K562 (cell line): Measurements from ENCODE around the gene TNN. TPM values are rescaled to one million over a fixed set of nuclear protein-coding genes. Genes with fewer than 3 reads are reported as not detected.

Source experiments
- ATAC-seq: fragments of 200-7000 bp; cut with Tn5 transposase; 3 replicates; pipeline ENCODE4 v1.9.1; 2020; ENCODE audit warnings: moderate library complexity
- BruUV-seq: library from RNA; stranded (reverse); fragments of 400-500 nt; replicated peaks from 2 replicates; lab custom pipeline; 2021; lab: Mats Ljungman, UMichigan
- CTCF ChIA-PET: fragments of 300-600 bp; formaldehyde crosslinking; extraction: SDS; loops from one replicate; lab custom pipeline; 2021; ENCODE audit warnings: low intra/inter-chr PET ratio; lab: Yijun Ruan, JAX
- POLR2A ChIA-PET: fragments of 300-600, 350-650 bp; sonication (Branson Sonifier 250); formaldehyde crosslinking; extraction: SDS; loops from one replicate; lab custom pipeline; 2021; ENCODE audit warnings: antibody characterized with exemption, inconsistent platforms; lab: Yijun Ruan, JAX
- DNase-seq, 4 experiments: peaks; one replicate each; pipeline versions ENCODE4 v3.0.0 to v3.0.0-alpha.2; 2011 to 2018; ENCODE audit warnings: low spot score in 3 of 4, mixed read lengths in 3 of 4; ENCODE audit errors: extremely low read depth in 1 of 4
- FAIRE-seq: peaks from 2 replicates; lab custom pipeline; 2011; peaks lifted over from hg19 to GRCh38; lab: Jason Lieb, UNC
- H2AFZ ChIP-seq: 2 replicates; pipeline ENCODE4 v1.6.0; 2011; ENCODE audit warnings: low read depth, low read length, control low read depth, inconsistent platforms
- H3K27ac ChIP-seq: fragments of 200-600 bp; 3 replicates; pipeline ENCODE4 v1.8.0; 2011; ENCODE audit warnings: low read depth, mild to moderate bottlenecking, control low read depth, inconsistent platforms, low read length, moderate library complexity, mixed read lengths; ENCODE audit errors: extremely low read depth
- H3K27me3 ChIP-seq, 2 experiments: fragments of 300-600 bp in 1 of 2; 2 replicates in 1 of 2; 3 replicates in 1 of 2; pipeline versions ENCODE4 v1.6.0 to v1.8.0; 2011; ENCODE audit warnings: inconsistent platforms in 2 of 2, low read length in 2 of 2, mild to moderate bottlenecking in 1 of 2, mixed read lengths in 1 of 2, moderate library complexity in 1 of 2; ENCODE audit not compliant: control insufficient read depth in 2 of 2, insufficient read depth in 2 of 2
- H3K36me3 ChIP-seq: fragments of 300-600 bp; 3 replicates; pipeline ENCODE4 v1.8.0; 2011; ENCODE audit warnings: mild to moderate bottlenecking, low read length, inconsistent platforms; ENCODE audit not compliant: control insufficient read depth, insufficient read depth
- H3K4me1 ChIP-seq, 2 experiments: fragments of 200-600 bp in 1 of 2; replicated peaks in 1 of 2; 2 replicates in 1 of 2; 3 replicates in 1 of 2; pipeline versions ENCODE4 v1.5.1 to v1.8.0; 2011; ENCODE audit warnings: inconsistent platforms in 2 of 2, low read length in 2 of 2, mild to moderate bottlenecking in 1 of 2, mixed read lengths in 1 of 2, moderate library complexity in 1 of 2; ENCODE audit not compliant: control insufficient read depth in 2 of 2, insufficient read depth in 2 of 2
- H3K4me2 ChIP-seq: 2 replicates; pipeline ENCODE4 v1.6.1; 2011; ENCODE audit warnings: low read length, control low read depth, inconsistent platforms, mixed read lengths; ENCODE audit not compliant: insufficient read depth
- H3K4me3 ChIP-seq: fragments of 200-600 bp; sonication (generic), shearing (Covaris generic); 2 replicates; pipeline ENCODE4 v1.5.1; 2016; ENCODE audit warnings: control low read depth, inconsistent platforms
- H3K79me2 ChIP-seq: fragments of 200-600 bp; 3 replicates; pipeline ENCODE4 v1.8.0; 2011; ENCODE audit warnings: low read length, inconsistent platforms; ENCODE audit not compliant: control insufficient read depth, insufficient read depth
- H3K9ac ChIP-seq, 2 experiments: 2 replicates each; pipeline versions ENCODE4 v1.6.0 to v1.6.1; 2011; ENCODE audit warnings: low read depth in 2 of 2, low read length in 2 of 2, control low read depth in 1 of 2, inconsistent platforms in 1 of 2, mild to moderate bottlenecking in 1 of 2, mixed read lengths in 1 of 2; ENCODE audit not compliant: insufficient read depth in 1 of 2
- H3K9me1 ChIP-seq: one replicate; pipeline ENCODE4 v1.6.0; 2011; ENCODE audit warnings: inconsistent platforms, mild to moderate bottlenecking, low read length, moderate library complexity; ENCODE audit not compliant: control insufficient read depth, insufficient read depth
- H3K9me3 ChIP-seq: replicated peaks from 2 replicates; pipeline ENCODE4 v1.5.1; 2011; ENCODE audit warnings: low read depth, low read length, inconsistent platforms; ENCODE audit not compliant: control insufficient read depth, insufficient read depth
- H4K20me1 ChIP-seq: replicated peaks from 2 replicates; pipeline ENCODE4 v1.6.1; 2011; ENCODE audit warnings: low read length, inconsistent platforms, mixed read lengths; ENCODE audit not compliant: control insufficient read depth, insufficient read depth
- BRD4 ChIP-seq: fragments of 200-600 bp; sonication (generic); IDR thresholded peaks from 2 replicates; pipeline ENCODE4 v1.6.1; 2017; ENCODE audit warnings: inconsistent platforms
- CC2D1A ChIP-seq: fragments of 450-650 bp; IDR thresholded peaks from 2 replicates; pipeline ENCODE4 v1.6.1; 2017; ENCODE audit warnings: mild to moderate bottlenecking
- FOXJ3 ChIP-seq: sonication (generic); formaldehyde crosslinking; IDR thresholded peaks from 2 replicates; pipeline ENCODE4 v1.4.0; 2020; ENCODE audit warnings: mild to moderate bottlenecking, missing genetic modification reagents
- HSF4 ChIP-seq: fragments of 250-450 bp; sonication (Bioruptor Pico); IDR thresholded peaks from 2 replicates; pipeline ENCODE4 v2.1.2; 2022; ENCODE audit warnings: mild to moderate bottlenecking, moderate library complexity, borderline replicate concordance
- KAT7 ChIP-seq: sonication (generic); formaldehyde crosslinking; IDR thresholded peaks from 2 replicates; pipeline ENCODE4 v1.8.0; 2022; ENCODE audit warnings: missing genetic modification reagents, mild to moderate bottlenecking, borderline replicate concordance
- KAT8 ChIP-seq: fragments of 450-650 bp; IDR thresholded peaks from 2 replicates; pipeline ENCODE4 v1.6.1; 2016; ENCODE audit warnings: low read depth, mild to moderate bottlenecking
- KDM2B ChIP-seq: fragments of 250-450 bp; sonication (Bioruptor Pico); IDR thresholded peaks from 2 replicates; pipeline ENCODE4 v1.8.0; 2021; ENCODE audit warnings: mild to moderate bottlenecking, moderate library complexity
- MBD2 ChIP-seq: sonication (generic); IDR thresholded peaks from 2 replicates; pipeline ENCODE4 v1.6.1; 2016; ENCODE audit warnings: low read depth, borderline replicate concordance
- NRF1 ChIP-seq, 2 experiments: fragments of 450-650 bp; IDR thresholded peaks in 1 of 2; conservative IDR thresholded peaks in 1 of 2; 2 replicates each; pipeline ENCODE4 v1.6.1; 2014; ENCODE audit warnings: mild to moderate bottlenecking in 2 of 2
- PML ChIP-seq: IDR thresholded peaks from 2 replicates; pipeline ENCODE4 v1.6.1; 2012; ENCODE audit warnings: low read length, inconsistent platforms
- RBM14 ChIP-seq: fragments of 200-400 bp; formaldehyde crosslinking; IDR thresholded peaks from 2 replicates; pipeline ENCODE4 v1.6.1; 2018; ENCODE audit warnings: low read depth, mild to moderate bottlenecking, low read length, moderate library complexity, borderline replicate concordance; ENCODE audit not compliant: insufficient read depth
- SRSF7 ChIP-seq: fragments of 200-400 bp; formaldehyde crosslinking; optimal IDR thresholded peaks from 2 replicates; pipeline ENCODE3; 2017; ENCODE audit warnings: mild to moderate bottlenecking, low read depth, low read length
- TOE1 ChIP-seq, 2 experiments: fragments of 450-650 bp in 1 of 2; sonication (generic) in 1 of 2; formaldehyde crosslinking in 1 of 2; IDR thresholded peaks; 2 replicates each; pipeline versions ENCODE4 v1.7.1 to v1.8.0; 2016 to 2022; ENCODE audit warnings: borderline replicate concordance in 2 of 2, mild to moderate bottlenecking in 2 of 2, antibody characterized with exemption in 1 of 2, inconsistent platforms in 1 of 2, low read depth in 1 of 2, missing genetic modification reagents in 1 of 2, moderate library complexity in 1 of 2
- U2AF2 ChIP-seq: fragments of 200-400 bp; formaldehyde crosslinking; optimal IDR thresholded peaks from 2 replicates; pipeline ENCODE3; 2017; ENCODE audit warnings: low read depth, mild to moderate bottlenecking, low read length
- ZC3H4 ChIP-seq: sonication (generic); formaldehyde crosslinking; IDR thresholded peaks from 2 replicates; pipeline ENCODE4 v1.9.0; 2021; ENCODE audit warnings: missing genetic modification reagents, borderline replicate concordance
- ZNF174 ChIP-seq: fragments of 250-450 bp; sonication (Bioruptor Pico); IDR thresholded peaks from 2 replicates; pipeline ENCODE4 v1.4.0; 2020; ENCODE audit warnings: mild to moderate bottlenecking
- ZNF436 ChIP-seq: fragments of 250-450, 450-650 bp; sonication (Bioruptor Pico); formaldehyde crosslinking; IDR thresholded peaks from 2 replicates; pipeline ENCODE4 v1.7.0; 2020; ENCODE audit warnings: mild to moderate bottlenecking
- ZNF592 ChIP-seq: fragments of 450-650 bp; IDR thresholded peaks from 2 replicates; pipeline ENCODE4 v1.6.1; 2017; ENCODE audit warnings: antibody characterized with exemption, mild to moderate bottlenecking
- ZNF830 ChIP-seq: fragments of 250-450 bp; sonication (Bioruptor Pico); IDR thresholded peaks from 2 replicates; pipeline ENCODE4 v1.5.0; 2021; ENCODE audit warnings: mild to moderate bottlenecking
- WGBS: fragments of 100-300 bp; shearing (Covaris generic); methylation state at CpG from one replicate; pipeline ENCODE4 v1.1.6; 2016; ENCODE audit warnings: low coverage, mixed read lengths; ENCODE audit not compliant: insufficient coverage; ENCODE audit errors: missing lambda C conversion rate; 5-methylcytosine and 5-hydroxymethylcytosine counted together
- in situ Hi-C: fragments of 300-500 bp; cut with MboI; formaldehyde crosslinking; loops from 4 replicates; pipeline ENCODE4 v1.15.0; 2018; ENCODE audit warnings: inconsistent platforms, mixed read lengths
- intact Hi-C: fragments of 100-400 bp; cut with micrococcal nuclease; formaldehyde crosslinking; loops from 2 replicates; pipeline ENCODE4 v1.14.2; 2022
- polyA plus RNA-seq, 8 experiments: library from polyadenylated mRNA; depleted of rRNA in 4 of 8; stranded (reverse) in 5 of 8; unstranded in 3 of 8; fragments of >200 nt; fragmentation: Nextera tagmentation in 2 of 8; fragmentation: Illumina TruSeq in 1 of 8; extraction: Ambion mirVana in 2 of 8; extraction: Trizol in 1 of 8; gene quantifications; 2 replicates each; pipeline versions ENCODE4 v1.2.1 to v1.2.3, GENCODE V29; 2011 to 2014; ENCODE audit warnings: inconsistent platforms in 1 of 8, missing spikeins in 1 of 8
- total RNA-seq, 7 experiments: library from RNA; depleted of rRNA in 6 of 7; stranded (reverse); fragments of >200 nt in 6 of 7; fragmentation: Illumina TruSeq in 2 of 7; extraction: Trizol in 2 of 7; gene quantifications; 2 replicates each; pipeline versions ENCODE4 v1.2.1 to v1.2.3, GENCODE V29; 2011 to 2021; ENCODE audit warnings: low replicate concordance in 1 of 7

Gene TNN
- total and polyA plus RNA-seq, 9 of the 15 experiments (the other 6 are each of a cell fraction or from before 2014, with no cell fraction given), result 0.01 to 0.09 (median 0.07) TPM; not detected in 4

- no peak for TF ChIP-seq KAT7 (CRISPR knock-in tag)
- no peak for TF ChIP-seq U2AF2
- TF ChIP-seq ZNF436 (CRISPR knock-in tag), result no peak
- no peak for TF ChIP-seq BRD4
- no peak for TF ChIP-seq KDM2B (CRISPR knock-in tag)
- TF ChIP-seq ZNF592, result no peak
Measured at GRCh38 chr1:175054736-175055135, 12.9 kb upstream of the TNN start (continued).

GRCh38 chr1:175062339-175062738 lies 5.3 kb upstream of the TNN start:
- Histone ChIP-seq H3K9me1 (no peaks in the 10 kb centered on the region), H3K79me2 (no peaks in the 10 kb centered on the region), H3K4me2 (no peak overlapping the region), H3K4me1 (no peaks in the 10 kb centered on the region), H3K36me3 (no peaks in the 10 kb centered on the region), H3K27me3 (peaks cover 11 to 13% of the 10 kb centered on the region in 2 experiments; a peak in 4 of 5 replicates), H3K4me3 (no peak overlapping the region), H3K9me3 (no peaks in the 10 kb centered on the region), H4K20me1 (no peaks in the 10 kb centered on the region), H2AFZ (no peak overlapping the region), H3K9ac (no peak overlapping the region), H3K27ac (no peak overlapping the region)
- intact Hi-C loops (no loop called here), in situ Hi-C loops (no loop called here)
- ATAC-seq, result no peak
- no TSS peak for BruUV-seq
- 0% methylated on average over 1 of the region's 1 CpG for WGBS
- no peak for FAIRE-seq
- ChIA-PET POLR2A (interaction anchor here (0.6 to 1.7 kb wide), 2 partner anchors 27 to 40 kb away, joined by 3 to 5 read pairs; no protein-coding TSS in a partner anchor), CTCF (no interaction called here)
- DNase-seq, result no peak
- TF ChIP-seq SRSF7 (no peak), CC2D1A (no peak), ZC3H4 (no peak), KAT8 (no peak), MBD2 (no peak), RBM14 (no peak), HSF4 (CRISPR knock-in tag) (no peak), NRF1 (conservative IDR thresholded peaks at IDR 0.05 in 1 of 2, IDR thresholded peaks at IDR 0.05 in 1 of 2) (no peak), FOXJ3 (CRISPR knock-in tag) (no peak), ZNF174 (no peak), TOE1 (IDR thresholded peaks at IDR 0.05; ENCODE audit: borderline replicate concordance) (no peak), TOE1 (CRISPR knock-in tag; IDR thresholded peaks at IDR 0.05; ENCODE audit: borderline replicate concordance, low read depth) (no peak), ZNF830 (CRISPR knock-in tag) (no peak), PML (no peak)
